HG03520 (cell line): ENCODE results near the gene AMBRA1.

Experiments
- ATAC-seq: cut with Tn5 transposase; IDR thresholded peaks from one replicate; pipeline ENCODE4 v1.9.1; 2021; ENCODE audit warnings: mild to moderate bottlenecking, moderate library complexity; ENCODE audit not compliant: unreplicated experiment

AMBRA1 gene

GRCh38 chr11:46511342-46511741 lies 82.5 kb downstream of the AMBRA1 start:
- no peak for ATAC-seq

- ATAC-seq, result no peak
Observed at GRCh38 chr11:46508360-46508759, 85.5 kb downstream of the AMBRA1 start.

GRCh38 chr11:46506483-46506791 lies 87.4 kb downstream of the AMBRA1 start:
- no peak for ATAC-seq

GRCh38 chr11:46505741-46506482 lies 87.9 kb downstream of the AMBRA1 start:
- ATAC-seq, result no peak

- ATAC-seq, result no peak
Observed at GRCh38 chr11:46504817-46505613, 88.8 kb downstream of the AMBRA1 start.

GRCh38 chr11:46499821-46500220 lies 94.0 kb downstream of the AMBRA1 start:
- no peak for ATAC-seq

- ATAC-seq, result no peak
Observed at GRCh38 chr11:46498968-46499367, 94.9 kb downstream of the AMBRA1 start.

GRCh38 chr11:46498179-46498578 lies 95.6 kb downstream of the AMBRA1 start:
- ATAC-seq, result no peak

- ATAC-seq, result no peak
Observed at GRCh38 chr11:46497498-46497897, 96.3 kb downstream of the AMBRA1 start.

GRCh38 chr11:46493791-46494190 lies 100.0 kb downstream of the AMBRA1 start:
- no peak for ATAC-seq

- ATAC-seq, result no peak
Observed at GRCh38 chr11:46492532-46492931, 101.3 kb downstream of the AMBRA1 start.

- ATAC-seq, result no peak
Observed at GRCh38 chr11:46491661-46492330, 102.0 kb downstream of the AMBRA1 start.

- ATAC-seq, result no peak
Observed at GRCh38 chr11:46490666-46491065, 103.2 kb downstream of the AMBRA1 start.

- ATAC-seq, result no peak
Observed at GRCh38 chr11:46489656-46490560, 103.9 kb downstream of the AMBRA1 start.

- ATAC-seq, result no peak
Observed at GRCh38 chr11:46485856-46486443, 107.9 kb downstream of the AMBRA1 start.

- no peak for ATAC-seq
Observed at GRCh38 chr11:46484101-46484500, 109.7 kb downstream of the AMBRA1 start.

GRCh38 chr11:46480909-46481308 lies 112.9 kb downstream of the AMBRA1 start:
- ATAC-seq, result no peak

GRCh38 chr11:46480166-46480726 lies 113.6 kb downstream of the AMBRA1 start:
- no peak for ATAC-seq

- no peak for ATAC-seq
Observed at GRCh38 chr11:46479601-46480000, 114.2 kb downstream of the AMBRA1 start.

- ATAC-seq, result no peak
Observed at GRCh38 chr11:46478196-46478595, 115.6 kb downstream of the AMBRA1 start.
